HG03175 (cell line): ENCODE results near the gene RMDN3.

ENCODE experiments used
- ATAC-seq: cut with Tn5 transposase; IDR thresholded peaks from one replicate; pipeline ENCODE4 v1.9.1; 2021; ENCODE audit warnings: mild to moderate bottlenecking, moderate library complexity; ENCODE audit not compliant: unreplicated experiment

The RMDN3 gene

GRCh38 chr15:40754883-40755811 lies at the start of gene RMDN3:
Gene RMDN3, minus strand, starts transcription at chr15:40755254. Its CDS starts 471 bp downstream, at chr15:40754783.
- ATAC-seq, result peak; percentile 81

- ATAC-seq, result no peak
Observed at GRCh38 chr15:40803688-40804087, 48.6 kb upstream of the RMDN3 start.

GRCh38 chr15:40803076-40803475 lies 48.0 kb upstream of the RMDN3 start:
- ATAC-seq, result no peak

GRCh38 chr15:40799523-40799922 lies 44.5 kb upstream of the RMDN3 start:
- ATAC-seq, result no peak

GRCh38 chr15:40796512-40796911 lies 41.5 kb upstream of the RMDN3 start:
- ATAC-seq, result no peak

GRCh38 chr15:40796041-40796440 lies 41.0 kb upstream of the RMDN3 start:
- no peak for ATAC-seq

GRCh38 chr15:40793216-40793989 lies 38.3 kb upstream of the RMDN3 start:
- no peak for ATAC-seq

- ATAC-seq, result no peak
Observed at GRCh38 chr15:40792394-40792793, 37.3 kb upstream of the RMDN3 start.

GRCh38 chr15:40790718-40791117 lies 35.7 kb upstream of the RMDN3 start:
- ATAC-seq, result no peak

GRCh38 chr15:40789999-40790398 lies 34.9 kb upstream of the RMDN3 start:
- ATAC-seq, result no peak

- ATAC-seq, result no peak
Observed at GRCh38 chr15:40789119-40789518, 34.1 kb upstream of the RMDN3 start.

- no peak for ATAC-seq
Observed at GRCh38 chr15:40787991-40788390, 32.9 kb upstream of the RMDN3 start.

- no peak for ATAC-seq
Observed at GRCh38 chr15:40787344-40787841, 32.3 kb upstream of the RMDN3 start.

- ATAC-seq, result no peak
Observed at GRCh38 chr15:40785814-40786213, 30.8 kb upstream of the RMDN3 start.

GRCh38 chr15:40785164-40785563 lies 30.1 kb upstream of the RMDN3 start:
- no peak for ATAC-seq

GRCh38 chr15:40782609-40783227 lies 27.7 kb upstream of the RMDN3 start:
- ATAC-seq, result no peak

GRCh38 chr15:40776537-40777141 lies 21.6 kb upstream of the RMDN3 start:
- ATAC-seq, result no peak

- ATAC-seq, result no peak
Observed at GRCh38 chr15:40775740-40776536, 20.9 kb upstream of the RMDN3 start.

GRCh38 chr15:40775007-40775406 lies 20.0 kb upstream of the RMDN3 start:
- no peak for ATAC-seq

GRCh38 chr15:40773902-40774301 lies 18.8 kb upstream of the RMDN3 start:
- ATAC-seq, result no peak
